COLO668 (cell line): ENCODE results near the gene TMED5.

Experiments used
- DNase-seq: peaks from one replicate; lab custom pipeline; 2025; ENCODE audit not compliant: unreplicated experiment; lab: John Stamatoyannopoulos, UW

TMED5 gene

DNA sequence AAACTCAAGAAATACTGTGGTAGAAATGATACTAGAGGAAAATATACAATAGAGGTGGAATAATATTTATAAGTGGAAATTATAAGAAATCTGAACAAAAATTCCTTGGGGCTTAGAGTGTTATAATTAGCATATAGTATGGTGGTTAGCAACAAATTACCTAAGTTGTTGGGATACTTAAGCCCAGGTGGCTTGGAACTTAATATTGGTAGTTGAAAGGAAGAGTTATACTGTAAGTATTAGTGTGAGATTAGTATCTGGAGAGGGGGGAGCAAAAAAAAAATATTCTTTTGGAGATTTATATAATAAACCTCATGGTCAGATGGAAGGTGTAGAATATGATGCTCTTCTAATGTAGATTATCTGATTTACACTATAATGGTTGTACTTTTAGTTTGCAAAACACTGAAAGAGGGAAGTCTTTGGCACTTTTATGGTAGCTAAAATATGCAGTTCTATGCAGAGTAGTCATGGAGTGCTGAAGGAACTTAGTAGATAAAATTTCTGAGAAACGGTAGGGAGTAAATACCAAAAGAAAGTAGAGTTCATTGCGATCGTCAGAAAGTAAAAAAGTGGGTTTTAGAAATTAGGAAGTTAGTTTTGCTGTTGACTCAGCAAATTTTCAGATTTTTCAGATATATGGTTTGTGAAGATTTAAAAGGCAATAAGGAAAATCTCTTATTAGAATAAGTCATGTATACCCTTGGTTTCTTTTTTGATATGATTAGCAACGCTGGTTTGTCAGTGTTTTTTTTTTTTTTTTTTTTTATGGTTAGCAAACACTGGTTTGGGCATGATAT lies 55.5 kb downstream of the TMED5 start:
- DNase-seq, result no peak

DNA sequence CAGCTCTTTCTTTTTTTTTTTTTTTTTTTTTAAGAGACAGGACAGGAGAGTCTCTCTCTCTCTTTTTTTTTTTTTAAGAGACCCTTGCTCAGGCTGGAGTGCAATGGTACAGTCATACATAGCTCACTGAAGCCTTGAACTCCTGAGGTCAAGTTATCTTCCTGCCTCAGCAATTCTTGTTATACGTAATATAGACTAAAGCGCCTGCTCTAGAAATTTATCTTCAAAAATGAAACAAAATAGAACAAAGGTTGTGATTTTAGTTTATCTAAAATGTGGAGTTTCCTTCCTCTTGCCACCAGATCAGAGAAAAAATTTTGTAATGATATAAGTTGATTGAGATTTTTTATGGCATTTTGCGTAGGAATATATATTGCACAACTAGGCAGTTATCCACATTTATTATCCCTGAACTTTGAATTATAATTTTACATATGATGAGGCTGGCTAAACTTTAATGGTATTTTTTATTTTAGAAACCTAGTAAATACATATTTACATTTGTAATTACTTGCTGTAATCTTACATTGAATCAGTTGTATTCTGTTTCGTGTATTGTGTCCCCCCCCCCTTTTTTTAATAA lies 56.9 kb downstream of the TMED5 start:
- no peak for DNase-seq

DNA sequence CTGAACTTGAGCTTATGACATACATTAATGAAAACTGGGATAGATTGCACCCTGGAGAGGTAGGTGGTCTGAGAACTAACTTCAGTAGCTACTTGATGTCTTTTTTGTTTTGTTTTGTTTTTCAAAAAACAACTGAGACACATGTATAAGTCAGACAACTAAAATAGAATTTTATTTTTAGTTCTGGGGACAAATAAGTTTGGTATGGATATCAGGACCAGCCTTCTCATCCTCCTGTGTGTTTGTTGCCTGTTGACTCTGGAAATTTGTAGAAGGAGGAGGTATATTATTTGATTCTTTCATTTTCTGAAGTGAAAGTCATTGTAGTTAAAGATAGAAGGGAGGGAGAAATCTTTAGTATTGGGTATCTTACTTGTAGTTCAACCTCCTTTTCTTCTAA lies 59.6 kb downstream of the TMED5 start:
- DNase-seq, result no peak

DNA sequence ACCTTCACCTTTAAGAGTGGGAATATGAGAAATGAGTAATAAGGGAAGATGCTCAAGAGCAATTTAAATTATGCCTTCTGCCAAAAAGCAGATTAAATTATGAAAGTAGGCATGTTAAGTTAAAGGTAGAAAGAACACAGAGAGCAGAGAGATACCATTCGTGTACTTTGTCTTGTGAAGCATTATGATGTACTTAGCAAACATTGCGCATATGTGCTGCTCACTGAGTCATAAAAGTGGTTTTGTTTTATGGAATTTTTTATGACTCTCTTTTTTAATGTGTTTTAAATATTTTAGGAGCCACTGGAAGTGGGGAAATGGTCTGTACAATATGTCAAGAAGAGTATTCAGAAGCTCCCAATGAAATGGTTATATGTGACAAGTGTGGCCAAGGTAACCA lies 65.8 kb downstream of the TMED5 start:
- no peak for DNase-seq

DNA sequence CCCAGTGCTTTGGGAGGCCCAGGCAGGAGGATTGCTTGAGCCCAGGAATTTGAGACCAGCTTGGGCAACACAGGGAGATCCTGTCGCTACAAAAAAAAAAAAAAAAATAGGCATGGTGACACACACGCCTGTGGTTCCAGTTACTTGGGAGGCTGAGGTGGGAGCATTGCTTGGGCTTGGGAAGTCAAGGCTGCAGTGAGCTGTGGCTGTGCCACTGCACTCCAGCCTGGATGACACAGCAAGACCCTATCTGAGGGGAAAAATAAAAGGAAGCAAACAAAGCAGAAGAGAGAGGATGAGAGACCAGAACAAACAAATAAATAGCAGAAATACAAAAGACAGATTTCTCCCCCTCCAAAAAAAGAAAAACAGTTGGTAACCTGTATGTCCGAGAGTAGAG lies 67.1 kb downstream of the TMED5 start:
- no peak for DNase-seq

DNA sequence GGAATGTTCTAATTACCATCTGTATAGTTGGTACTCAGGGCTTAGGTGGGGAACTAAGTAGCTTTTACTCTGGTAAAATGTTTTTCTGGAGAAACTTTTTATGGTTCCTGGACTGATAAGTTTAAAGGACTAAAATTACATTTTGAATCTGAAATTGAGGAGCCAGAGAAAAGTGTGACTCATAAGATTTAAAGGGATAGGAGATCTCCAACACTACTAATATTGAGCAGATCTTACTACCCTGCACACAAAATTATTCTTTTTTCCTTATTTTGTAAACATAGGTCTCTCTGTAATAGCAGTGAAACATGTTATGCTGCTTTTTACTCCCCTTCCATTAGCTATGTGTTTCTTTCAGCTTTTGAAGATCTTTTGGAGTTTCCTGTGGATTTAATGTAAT lies 68.7 kb downstream of the TMED5 start:
- no peak for DNase-seq

DNA sequence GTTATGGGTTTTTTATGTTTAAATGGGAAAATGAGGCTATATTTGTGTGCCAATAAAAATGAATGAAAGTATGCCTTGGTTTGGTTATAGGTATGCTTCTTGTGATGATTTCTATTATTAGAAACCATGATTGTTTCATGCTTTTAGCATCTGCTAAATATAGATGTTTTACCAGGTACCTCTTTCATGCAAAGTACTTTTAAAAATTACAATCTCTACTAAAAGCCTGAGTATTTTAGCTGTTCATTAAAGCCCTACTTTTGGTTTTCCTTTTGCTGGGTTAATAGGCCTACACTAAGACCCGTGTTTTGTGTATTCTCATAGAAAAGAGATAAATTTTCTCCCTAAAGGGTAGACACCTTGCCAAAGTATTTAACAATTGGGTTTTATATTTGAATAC lies 69.1 kb downstream of the TMED5 start:
- DNase-seq, result no peak

DNA sequence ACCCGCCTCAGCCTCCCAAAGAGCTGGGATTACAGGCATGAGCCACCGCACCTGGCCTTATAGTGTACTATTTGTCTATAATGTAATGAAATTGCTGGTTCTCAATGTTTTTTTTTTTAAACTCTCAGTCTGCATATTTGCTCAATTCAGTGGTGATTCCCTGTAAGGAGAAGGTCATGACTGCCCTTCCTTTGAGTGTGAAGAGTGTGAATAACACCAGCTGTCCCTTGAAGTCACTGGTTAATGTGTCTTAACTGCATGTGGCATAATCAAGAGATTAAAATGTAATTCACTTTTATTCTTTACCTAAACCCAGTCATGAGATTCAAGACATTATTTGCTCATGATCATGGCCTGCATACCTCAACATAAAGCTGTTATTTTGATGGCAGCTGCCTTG lies 70.6 kb downstream of the TMED5 start:
- no peak for DNase-seq

DNA sequence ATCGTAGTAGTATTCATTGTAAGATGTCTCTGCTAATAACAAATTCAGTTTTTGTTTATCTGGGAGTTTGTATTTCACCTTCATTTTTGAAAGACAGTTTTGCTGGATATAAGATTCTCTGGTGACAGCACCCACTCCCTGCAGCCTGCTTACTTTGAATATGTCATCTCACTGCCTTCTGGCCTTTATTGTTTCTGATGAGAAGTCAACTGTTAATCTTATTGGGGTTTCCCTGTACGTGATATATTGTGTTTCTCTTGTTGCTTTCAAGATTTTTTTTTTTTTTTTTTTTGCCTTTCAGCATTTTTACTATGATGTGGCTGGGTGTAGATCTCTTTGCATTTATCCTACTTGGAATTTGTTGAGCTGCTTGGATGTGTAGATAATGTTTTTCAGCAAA lies 71.9 kb downstream of the TMED5 start:
- DNase-seq, result no peak

DNA sequence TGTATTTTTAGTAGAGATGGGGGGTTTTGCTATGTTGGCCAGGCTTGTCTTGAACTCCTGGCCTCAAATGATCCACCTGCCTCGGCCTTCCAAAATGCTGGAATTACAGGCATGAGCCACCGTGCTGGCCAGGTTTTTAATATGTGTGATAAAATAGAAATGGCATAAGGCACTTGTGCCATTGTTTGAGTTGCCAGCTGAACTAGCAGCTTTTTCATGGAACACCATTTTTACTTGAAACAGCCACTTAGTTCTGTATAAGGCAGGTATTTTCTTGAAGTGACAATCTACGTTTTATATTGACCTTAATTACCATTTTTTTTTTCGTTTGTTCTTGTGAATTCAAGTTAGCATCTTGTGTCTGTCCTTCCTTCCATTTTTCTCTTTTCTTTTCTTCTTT lies 72.8 kb downstream of the TMED5 start:
- DNase-seq, result no peak

DNA sequence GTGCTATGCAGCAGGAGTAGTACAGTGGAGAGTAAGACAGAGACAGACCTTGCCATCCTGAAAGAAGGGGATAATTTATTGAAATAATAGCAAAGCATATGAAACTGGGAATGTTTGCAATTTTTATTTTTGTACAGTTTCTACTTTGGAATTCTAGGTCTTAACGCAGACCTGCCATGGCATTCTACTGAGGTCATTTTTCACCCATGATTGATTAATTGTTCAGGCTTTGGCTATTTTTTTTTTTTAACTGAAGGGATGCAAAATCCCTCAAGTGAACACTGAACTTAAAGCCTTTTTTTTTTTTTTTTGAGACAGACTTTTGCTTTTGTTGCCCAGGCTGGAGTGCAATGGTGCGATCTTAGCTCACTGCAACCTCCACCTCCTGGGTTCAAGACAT lies 74.0 kb downstream of the TMED5 start:
- no peak for DNase-seq

DNA sequence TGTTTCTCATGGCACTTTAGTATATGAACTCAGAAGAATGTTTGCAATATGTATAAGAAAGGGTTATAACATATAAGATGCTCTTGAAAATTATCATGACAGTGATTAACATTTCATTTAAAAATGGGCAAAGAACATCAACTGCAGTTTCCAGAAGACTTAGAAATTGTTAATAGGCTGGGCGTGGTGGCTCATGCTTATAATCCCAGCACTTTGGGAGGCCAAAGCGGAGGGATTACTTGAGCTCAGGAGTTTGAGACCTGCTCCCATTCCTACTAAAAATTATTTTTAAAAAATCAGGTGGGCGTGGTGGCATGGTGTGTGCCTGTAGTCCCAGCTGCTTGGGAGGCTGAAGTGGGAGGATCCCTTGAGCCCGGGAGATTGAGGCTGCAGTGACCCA lies 78.1 kb downstream of the TMED5 start:
- DNase-seq, result no peak
